ENCODE data around the gene CNPPD1.

Gene CNPPD1

GRCh38 chr2:219220652-219221402 lies 44.1 kb upstream of the CNPPD1 start:
- H3K4me1 ChIP-seq (ENCODE audit: low read length): no peaks in the 10 kb centered on the region
- no peak overlapping the region for H3K4me2 ChIP-seq (ENCODE audit: low read length)
- no peak overlapping the region for H3K9ac ChIP-seq (ENCODE audit: low read length)
- H2AFZ ChIP-seq (ENCODE audit: low read depth, low read length): no peak overlapping the region
- peaks cover 3% of the 10 kb centered on the region for H3K36me3 ChIP-seq (replicated peaks; ENCODE audit: low read depth, low read length)
- no peak overlapping the region for H3K27ac ChIP-seq (ENCODE audit: low read length)
- no peak overlapping the region for H3K4me3 ChIP-seq (ENCODE audit: low read length)
- TF ChIP-seq EZH2phosphoT487 (IDR thresholded peaks at IDR 0.05; ENCODE audit: low read depth) (no peak), CTCF (IDR thresholded peaks at IDR 0.05; ENCODE audit: low read depth, low read length) (no peak)
- H3K27me3 ChIP-seq (ENCODE audit: low read depth, low read length): no peaks in the 10 kb centered on the region
- H3K79me2 ChIP-seq (ENCODE audit: low read length): no peaks in the 10 kb centered on the region
- no peaks in the 10 kb centered on the region for H3K9me3 ChIP-seq (ENCODE audit: insufficient read depth, low read length)
- H4K20me1 ChIP-seq (ENCODE audit: insufficient read depth, low read length): no peaks in the 10 kb centered on the region

GRCh38 chr2:219219784-219220532 lies 43.2 kb upstream of the CNPPD1 start:
- Histone ChIP-seq H3K4me2 (ENCODE audit: low read length) (no peak overlapping the region), H3K9me3 (ENCODE audit: insufficient read depth, low read length) (no peaks in the 10 kb centered on the region), H2AFZ (ENCODE audit: low read depth, low read length) (no peak overlapping the region), H3K9ac (ENCODE audit: low read length) (no peak overlapping the region), H3K4me3 (ENCODE audit: low read length) (no peak overlapping the region), H3K27me3 (ENCODE audit: low read depth, low read length) (no peaks in the 10 kb centered on the region), H3K27ac (ENCODE audit: low read length) (no peak overlapping the region), H3K36me3 (replicated peaks; ENCODE audit: low read depth, low read length) (peaks cover 3% of the 10 kb centered on the region), H3K79me2 (ENCODE audit: low read length) (no peaks in the 10 kb centered on the region), H4K20me1 (ENCODE audit: insufficient read depth, low read length) (no peaks in the 10 kb centered on the region), H3K4me1 (ENCODE audit: low read length) (no peaks in the 10 kb centered on the region)
- TF ChIP-seq CTCF (IDR thresholded peaks at IDR 0.05; ENCODE audit: low read depth, low read length): no peak

GRCh38 chr2:219218732-219219701 lies 42.3 kb upstream of the CNPPD1 start, which contains the start of gene ABCB6:
Gene ABCB6 (minus strand): TSS chr2:219218958. CDS start chr2:219218673, 285 bp downstream.
- H3K27me3 ChIP-seq (ENCODE audit: low read depth, low read length): no peaks in the 10 kb centered on the region
- H3K36me3 ChIP-seq (replicated peaks; ENCODE audit: low read depth, low read length): peaks cover 1% of the 10 kb centered on the region
- H3K27ac ChIP-seq (ENCODE audit: low read length): no peak within 1 kb of the TSS
- H3K79me2 ChIP-seq (ENCODE audit: low read length): no peaks in the 10 kb centered on the region
- H3K4me3 ChIP-seq (ENCODE audit: low read length): no peak within 1 kb of the TSS
- H3K9ac ChIP-seq (ENCODE audit: low read length): no peak within 1 kb of the TSS
- no peaks in the 10 kb centered on the region for H4K20me1 ChIP-seq (ENCODE audit: insufficient read depth, low read length)
- no peak within 1 kb of the TSS for H3K4me2 ChIP-seq (ENCODE audit: low read length)
- H3K4me1 ChIP-seq (ENCODE audit: low read length): no peaks in the 10 kb centered on the region
- H3K9me3 ChIP-seq (ENCODE audit: insufficient read depth, low read length): no peaks in the 10 kb centered on the region
- TF ChIP-seq CTCF (IDR thresholded peaks at IDR 0.05; ENCODE audit: low read depth, low read length): no peak
- TF ChIP-seq EZH2phosphoT487 (IDR thresholded peaks at IDR 0.05; ENCODE audit: low read depth): no peak
- no peak within 1 kb of the TSS for H2AFZ ChIP-seq (ENCODE audit: low read depth, low read length)
